A549 (cell line): ENCODE measurements around the gene HOXD12. TPM values are rescaled to one million over a fixed set of nuclear protein-coding genes. Genes with fewer than 3 reads are reported as not detected.

Source experiments
- ATAC-seq, 2 experiments: fragments of 200-7000 bp in 1 of 2; fragments of >200 bp in 1 of 2; cut with Nextera tagmentation in 1 of 2; cut with Tn5 transposase in 1 of 2; 3 replicates each; pipeline versions ENCODE4 v1.8.0 to v1.9.1; 2018 to 2020; ENCODE audit warnings: mild to moderate bottlenecking in 1 of 2, moderate library complexity in 1 of 2
- CTCF ChIA-PET: fragments of 300-600 bp; sonication (Branson Sonifier 250); formaldehyde crosslinking; extraction: SDS; loops from one replicate; lab custom pipeline; 2021; ENCODE audit warnings: antibody characterized with exemption, inconsistent platforms; lab: Yijun Ruan, JAX
- POLR2A ChIA-PET: fragments of 350-600 bp; formaldehyde crosslinking; extraction: SDS; loops from one replicate; lab custom pipeline; 2021; ENCODE audit warnings: antibody characterized with exemption, inconsistent platforms; lab: Yijun Ruan, JAX
- DNase-seq, 2 experiments: peaks; one replicate each; pipeline versions ENCODE4 v3.0.0 to v3.0.0-alpha.2; 2011 to 2016; ENCODE audit warnings: low read depth in 1 of 2, low spot score in 1 of 2
- FAIRE-seq: peaks from 2 replicates; lab custom pipeline; 2011; peaks lifted over from hg19 to GRCh38; lab: Jason Lieb, UNC
- H3K27ac ChIP-seq, 2 experiments: fragments of >200 bp; sonication (Bioruptor Twin); formaldehyde crosslinking; 3 replicates each; pipeline ENCODE4 v1.5.1; 2016 to 2017
- H3K4me1 ChIP-seq: fragments of >200 bp; sonication (Bioruptor Twin); formaldehyde crosslinking; 3 replicates; pipeline ENCODE4 v1.6.1; 2016
- H3K4me2 ChIP-seq: fragments of >200 bp; sonication (Bioruptor Twin); formaldehyde crosslinking; 3 replicates; pipeline ENCODE4 v1.6.1; 2016
- H3K4me3 ChIP-seq: fragments of >200 bp; sonication (Bioruptor Twin); formaldehyde crosslinking; 3 replicates; pipeline ENCODE4 v1.5.1; 2016
- H3K9me3 ChIP-seq: fragments of >200 bp; sonication (Bioruptor Twin); formaldehyde crosslinking; 3 replicates; pipeline ENCODE4 v1.6.1; 2016
- EHF ChIP-seq: fragments of 250-450 bp; sonication (Bioruptor Pico); IDR thresholded peaks from 2 replicates; pipeline ENCODE4 v1.5.0; 2020; ENCODE audit warnings: mild to moderate bottlenecking
- GATA3 ChIP-seq: IDR thresholded peaks from 2 replicates; pipeline ENCODE4 v1.6.1; 2012; ENCODE audit warnings: borderline replicate concordance
- JUN ChIP-seq, 2 experiments: fragments of >200 bp; sonication (Bioruptor Twin); formaldehyde crosslinking; IDR thresholded peaks; 2 replicates in 1 of 2; 3 replicates in 1 of 2; pipeline ENCODE4 v1.6.1; 2016 to 2017
- JUNB ChIP-seq: fragments of >200 bp; sonication (Bioruptor Twin); formaldehyde crosslinking; IDR thresholded peaks from 2 replicates; pipeline ENCODE4 v1.6.1; 2016
- MYC ChIP-seq: IDR thresholded peaks from 2 replicates; pipeline ENCODE4 v1.6.1; 2012; ENCODE audit warnings: mild to moderate bottlenecking, inconsistent platforms, low read length, improper control_type of control experiment, borderline replicate concordance
- POLR2AphosphoS2 ChIP-seq: conservative IDR thresholded peaks from 2 replicates; pipeline ENCODE4 v1.6.1; 2012; ENCODE audit warnings: low read length, improper control_type of control experiment, inconsistent platforms
- RAD21 ChIP-seq, 2 experiments: fragments of >200 bp in 1 of 2; sonication (Bioruptor Twin) in 1 of 2; formaldehyde crosslinking in 1 of 2; IDR thresholded peaks in 1 of 2; conservative IDR thresholded peaks in 1 of 2; 2 replicates in 1 of 2; 3 replicates in 1 of 2; pipeline ENCODE4 v1.6.1; 2012 to 2018; ENCODE audit warnings: inconsistent platforms in 1 of 2
- SMC3 ChIP-seq: fragments of >200 bp; sonication (Bioruptor Twin); formaldehyde crosslinking; IDR thresholded peaks from 3 replicates; pipeline ENCODE4 v1.6.1; 2018; ENCODE audit warnings: inconsistent platforms
- ZC3H11A ChIP-seq: fragments of 450-650 bp; IDR thresholded peaks from 2 replicates; pipeline ENCODE4 v1.6.1; 2014; ENCODE audit warnings: antibody characterized with exemption, mild to moderate bottlenecking
- ZFP36 ChIP-seq: fragments of 450-650 bp; IDR thresholded peaks from 2 replicates; pipeline ENCODE4 v1.6.1; 2014; ENCODE audit warnings: borderline replicate concordance; ENCODE audit not compliant: partially characterized antibody
- ZSCAN20 ChIP-seq: fragments of 250-450 bp; sonication (Bioruptor Pico); IDR thresholded peaks from 2 replicates; pipeline ENCODE4 v1.8.0; 2022; ENCODE audit warnings: mild to moderate bottlenecking, moderate library complexity
- WGBS: methylation state at CpG from one replicate; pipeline ENCODE4 v1.1.6; 2017; ENCODE audit errors: missing lambda C conversion rate; 5-methylcytosine and 5-hydroxymethylcytosine counted together
- polyA plus RNA-seq, 4 experiments: library from polyadenylated mRNA; depleted of rRNA in 3 of 4; stranded (reverse); fragments of >200 nt; fragmentation: RNase III in 1 of 4; extraction: RNeasy Plus Mini Kit Qiagen cat#74134 plus additional on column Dnase treatment in 1 of 4; gene quantifications; 2 replicates in 3 of 4; 3 replicates in 1 of 4; pipeline ENCODE4 v1.2.3, GENCODE V29; 2011 to 2017
- TF ChIP-seq, protein P1 (sequence below): IDR thresholded peaks from 2 replicates; pipeline ENCODE4 v1.6.1; 2012
- TF ChIP-seq, protein P2 (sequence below): IDR thresholded peaks from 2 replicates; pipeline ENCODE4 v1.6.1; 2012; ENCODE audit warnings: low read depth, borderline replicate concordance
- TF ChIP-seq, protein P3 (sequence below): fragments of >200 bp; sonication (Bioruptor Twin); formaldehyde crosslinking; IDR thresholded peaks from 3 replicates; pipeline ENCODE4 v1.5.1; 2016
- TF ChIP-seq, protein P4 (sequence below): fragments of 450-650 bp; IDR thresholded peaks from 2 replicates; pipeline ENCODE4 v1.6.1; 2014; ENCODE audit warnings: antibody characterized with exemption
- TF ChIP-seq, protein P5 (sequence below): fragments of >200 bp; sonication (Bioruptor Twin); formaldehyde crosslinking; IDR thresholded peaks from 3 replicates; pipeline ENCODE4 v1.6.1; 2016

Gene HOXD12
- polyA plus RNA-seq, 2 of the 4 experiments (the other 2 are of a cell fraction), result not detected

DNA sequence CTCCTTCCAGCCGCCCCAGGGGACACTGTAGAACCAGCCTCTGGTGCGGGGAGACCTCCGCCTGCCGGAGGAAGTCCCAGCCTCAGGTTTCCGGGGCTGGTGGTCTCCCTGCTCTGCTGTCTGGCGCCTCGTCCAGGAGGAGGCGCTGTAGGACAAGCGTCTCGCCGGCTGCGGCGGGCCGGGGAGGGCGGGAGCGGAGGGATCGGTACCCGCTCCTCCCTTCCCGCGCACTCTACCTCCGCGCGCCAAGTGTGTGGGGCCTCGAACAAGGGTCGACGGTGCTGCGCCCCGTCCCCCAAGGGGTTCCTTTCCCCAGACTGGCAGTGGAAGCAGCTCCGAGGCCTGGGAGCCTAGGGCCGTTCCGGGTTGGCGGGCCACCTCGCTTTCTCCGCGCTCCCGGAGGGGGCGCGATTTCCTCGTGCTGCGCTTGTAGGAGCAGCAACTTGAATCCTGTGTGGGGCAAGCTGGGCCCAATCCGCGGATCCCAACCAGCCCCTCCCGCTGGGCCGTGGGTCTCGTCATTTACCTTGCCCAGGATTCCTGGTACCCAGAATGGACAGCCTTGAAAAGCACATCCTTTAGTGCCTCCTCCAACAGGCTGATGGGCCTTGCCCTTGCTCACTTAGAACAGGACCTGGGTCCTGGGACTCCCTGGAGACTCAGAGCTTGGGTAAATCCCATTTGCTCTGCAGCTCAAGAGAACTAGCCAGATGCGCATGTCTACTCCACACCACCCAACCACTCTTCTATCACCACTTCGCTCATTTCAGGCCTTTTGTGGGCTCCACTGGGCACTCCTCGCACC lies 41.1 kb downstream of the HOXD12 start (continued):
- TF ChIP-seq RAD21 (conservative IDR thresholded peaks at IDR 0.05 in 1 of 2, IDR thresholded peaks at IDR 0.05 in 1 of 2) (peak; percentile 90 to 100), ZFP36 (no peak), SMC3 (peak; percentile 99), EHF (CRISPR knock-in tag) (no peak)
- TF ChIP-seq, all 56 proteins: peak for 9

DNA sequence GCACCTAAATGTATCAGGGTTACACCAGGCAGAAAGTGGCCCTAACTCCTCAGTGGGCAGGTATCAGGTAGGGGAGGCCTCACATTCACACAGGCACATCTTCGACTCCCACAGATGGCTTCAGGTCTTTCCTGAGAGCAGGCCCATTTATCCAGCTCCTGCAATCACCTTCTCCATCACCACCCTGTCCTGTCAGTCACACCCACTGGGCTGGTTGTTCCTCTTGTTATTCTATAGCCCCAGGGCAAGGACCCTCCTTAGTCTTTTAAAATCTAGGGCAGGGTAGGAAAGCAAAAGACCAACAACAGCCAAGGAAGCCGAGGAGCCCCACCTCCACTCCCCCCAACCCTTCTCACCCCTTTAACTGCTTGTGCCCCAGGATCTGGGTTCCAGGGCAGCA lies 42.7 kb downstream of the HOXD12 start:
- Histone ChIP-seq H3K4me3 (no peak overlapping the region), H3K4me2 (no peak overlapping the region), H3K4me1 (no peaks in the 10 kb centered on the region), H3K9me3 (no peaks in the 10 kb centered on the region), H3K27ac (no peak overlapping the region)
- no peak for DNase-seq
- FAIRE-seq, result no peak
- no peak for ATAC-seq
- TF ChIP-seq MYC (no peak), JUN (IDR thresholded peaks at IDR 0.05) (no peak), ZSCAN20 (CRISPR knock-in tag) (no peak), ZC3H11A (no peak), POLR2AphosphoS2 (no peak), JUNB (no peak), ZFP36 (no peak), GATA3 (no peak)
- TF ChIP-seq, protein P1, sequence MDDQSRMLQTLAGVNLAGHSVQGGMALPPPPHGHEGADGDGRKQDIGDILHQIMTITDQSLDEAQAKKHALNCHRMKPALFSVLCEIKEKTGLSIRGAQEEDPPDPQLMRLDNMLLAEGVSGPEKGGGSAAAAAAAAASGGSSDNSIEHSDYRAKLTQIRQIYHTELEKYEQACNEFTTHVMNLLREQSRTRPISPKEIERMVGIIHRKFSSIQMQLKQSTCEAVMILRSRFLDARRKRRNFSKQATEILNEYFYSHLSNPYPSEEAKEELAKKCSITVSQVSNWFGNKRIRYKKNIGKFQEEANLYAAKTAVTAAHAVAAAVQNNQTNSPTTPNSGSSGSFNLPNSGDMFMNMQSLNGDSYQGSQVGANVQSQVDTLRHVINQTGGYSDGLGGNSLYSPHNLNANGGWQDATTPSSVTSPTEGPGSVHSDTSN, result no peak
- TF ChIP-seq, protein P2, sequence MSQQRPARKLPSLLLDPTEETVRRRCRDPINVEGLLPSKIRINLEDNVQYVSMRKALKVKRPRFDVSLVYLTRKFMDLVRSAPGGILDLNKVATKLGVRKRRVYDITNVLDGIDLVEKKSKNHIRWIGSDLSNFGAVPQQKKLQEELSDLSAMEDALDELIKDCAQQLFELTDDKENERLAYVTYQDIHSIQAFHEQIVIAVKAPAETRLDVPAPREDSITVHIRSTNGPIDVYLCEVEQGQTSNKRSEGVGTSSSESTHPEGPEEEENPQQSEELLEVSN, result no peak
- TF ChIP-seq, protein P3, sequence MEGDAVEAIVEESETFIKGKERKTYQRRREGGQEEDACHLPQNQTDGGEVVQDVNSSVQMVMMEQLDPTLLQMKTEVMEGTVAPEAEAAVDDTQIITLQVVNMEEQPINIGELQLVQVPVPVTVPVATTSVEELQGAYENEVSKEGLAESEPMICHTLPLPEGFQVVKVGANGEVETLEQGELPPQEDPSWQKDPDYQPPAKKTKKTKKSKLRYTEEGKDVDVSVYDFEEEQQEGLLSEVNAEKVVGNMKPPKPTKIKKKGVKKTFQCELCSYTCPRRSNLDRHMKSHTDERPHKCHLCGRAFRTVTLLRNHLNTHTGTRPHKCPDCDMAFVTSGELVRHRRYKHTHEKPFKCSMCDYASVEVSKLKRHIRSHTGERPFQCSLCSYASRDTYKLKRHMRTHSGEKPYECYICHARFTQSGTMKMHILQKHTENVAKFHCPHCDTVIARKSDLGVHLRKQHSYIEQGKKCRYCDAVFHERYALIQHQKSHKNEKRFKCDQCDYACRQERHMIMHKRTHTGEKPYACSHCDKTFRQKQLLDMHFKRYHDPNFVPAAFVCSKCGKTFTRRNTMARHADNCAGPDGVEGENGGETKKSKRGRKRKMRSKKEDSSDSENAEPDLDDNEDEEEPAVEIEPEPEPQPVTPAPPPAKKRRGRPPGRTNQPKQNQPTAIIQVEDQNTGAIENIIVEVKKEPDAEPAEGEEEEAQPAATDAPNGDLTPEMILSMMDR, result no peak
- TF ChIP-seq, protein P4, sequence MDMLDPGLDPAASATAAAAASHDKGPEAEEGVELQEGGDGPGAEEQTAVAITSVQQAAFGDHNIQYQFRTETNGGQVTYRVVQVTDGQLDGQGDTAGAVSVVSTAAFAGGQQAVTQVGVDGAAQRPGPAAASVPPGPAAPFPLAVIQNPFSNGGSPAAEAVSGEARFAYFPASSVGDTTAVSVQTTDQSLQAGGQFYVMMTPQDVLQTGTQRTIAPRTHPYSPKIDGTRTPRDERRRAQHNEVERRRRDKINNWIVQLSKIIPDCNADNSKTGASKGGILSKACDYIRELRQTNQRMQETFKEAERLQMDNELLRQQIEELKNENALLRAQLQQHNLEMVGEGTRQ, result no peak
- TF ChIP-seq, protein P5, sequence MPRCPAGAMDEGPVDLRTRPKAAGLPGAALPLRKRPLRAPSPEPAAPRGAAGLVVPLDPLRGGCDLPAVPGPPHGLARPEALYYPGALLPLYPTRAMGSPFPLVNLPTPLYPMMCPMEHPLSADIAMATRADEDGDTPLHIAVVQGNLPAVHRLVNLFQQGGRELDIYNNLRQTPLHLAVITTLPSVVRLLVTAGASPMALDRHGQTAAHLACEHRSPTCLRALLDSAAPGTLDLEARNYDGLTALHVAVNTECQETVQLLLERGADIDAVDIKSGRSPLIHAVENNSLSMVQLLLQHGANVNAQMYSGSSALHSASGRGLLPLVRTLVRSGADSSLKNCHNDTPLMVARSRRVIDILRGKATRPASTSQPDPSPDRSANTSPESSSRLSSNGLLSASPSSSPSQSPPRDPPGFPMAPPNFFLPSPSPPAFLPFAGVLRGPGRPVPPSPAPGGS, result no peak
- TF ChIP-seq, all 56 proteins: peak for 0
- CTCF ChIA-PET, result interaction anchor here (0.6 to 11.6 kb wide), 7 partner anchors 11 to 587 kb away, joined by 3 to 196 read pairs (median 46); no protein-coding TSS in a partner anchor
- POLR2A ChIA-PET, result no interaction called here
- WGBS, result 85% methylated on average over 2 of the region's 2 CpGs
